ENCODE results near the gene HINFP.
"Not testable (repeated sequence)": the region's sequence is repeated elsewhere in the genome, so short reads cannot be mapped to it uniquely, and the experiment has no call there.

HINFP gene

DNA sequence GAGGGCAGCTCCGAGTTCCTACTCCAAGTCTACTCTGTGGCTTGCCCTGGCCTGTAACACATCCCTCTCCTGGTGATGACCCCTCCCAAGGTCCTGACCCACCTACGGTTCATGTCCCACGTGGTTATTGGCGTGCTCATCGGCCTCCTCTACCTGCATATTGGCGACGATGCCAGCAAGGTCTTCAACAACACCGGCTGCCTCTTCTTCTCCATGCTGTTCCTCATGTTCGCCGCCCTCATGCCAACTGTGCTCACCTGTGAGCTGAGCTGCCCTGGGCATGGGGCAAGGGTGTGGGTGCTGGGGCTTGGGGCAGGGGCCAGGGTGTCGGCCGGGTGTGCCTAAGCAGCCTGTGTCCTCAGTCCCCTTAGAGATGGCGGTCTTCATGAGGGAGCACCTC, 37.1 kb downstream of the HINFP start:
- DNase-seq = no peak

DNA sequence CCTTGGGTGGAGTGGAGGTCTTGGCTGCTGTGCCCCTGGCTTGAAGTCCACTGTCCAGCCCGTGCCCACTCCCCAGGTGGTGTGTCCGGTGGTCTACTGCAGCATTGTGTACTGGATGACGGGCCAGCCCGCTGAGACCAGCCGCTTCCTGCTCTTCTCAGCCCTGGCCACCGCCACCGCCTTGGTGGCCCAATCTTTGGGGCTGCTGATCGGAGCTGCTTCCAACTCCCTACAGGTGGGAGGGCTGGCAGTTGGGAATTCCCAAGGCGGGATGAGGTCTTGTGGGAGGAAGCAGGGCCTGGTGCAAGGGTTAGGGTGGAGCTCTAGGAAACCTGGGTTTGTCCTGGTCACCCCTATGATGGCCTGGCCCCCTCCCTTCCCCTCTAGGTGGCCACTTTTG, 38.8 kb downstream of the HINFP start:
- no peak for DNase-seq

DNA sequence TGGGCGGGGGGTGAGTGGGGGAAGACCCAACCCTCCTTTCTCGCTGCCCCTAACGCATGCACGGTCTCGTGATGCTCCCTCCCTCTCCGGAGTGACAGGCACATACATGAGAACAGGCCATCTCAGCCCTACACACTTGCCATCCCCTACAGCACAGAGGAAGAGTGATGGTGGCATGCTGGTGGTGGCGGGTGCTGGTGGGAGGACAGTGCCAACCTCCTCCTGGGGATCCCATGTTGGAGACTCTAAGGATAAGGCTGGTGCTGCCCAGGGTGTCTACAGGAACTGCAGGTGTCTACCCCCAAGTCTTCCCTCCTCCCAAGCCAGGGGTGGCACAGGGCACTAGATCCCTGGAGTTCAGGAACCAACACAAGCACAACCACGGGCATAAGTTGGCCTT, 40.5 kb downstream of the HINFP start:
- no peak for DNase-seq

DNA sequence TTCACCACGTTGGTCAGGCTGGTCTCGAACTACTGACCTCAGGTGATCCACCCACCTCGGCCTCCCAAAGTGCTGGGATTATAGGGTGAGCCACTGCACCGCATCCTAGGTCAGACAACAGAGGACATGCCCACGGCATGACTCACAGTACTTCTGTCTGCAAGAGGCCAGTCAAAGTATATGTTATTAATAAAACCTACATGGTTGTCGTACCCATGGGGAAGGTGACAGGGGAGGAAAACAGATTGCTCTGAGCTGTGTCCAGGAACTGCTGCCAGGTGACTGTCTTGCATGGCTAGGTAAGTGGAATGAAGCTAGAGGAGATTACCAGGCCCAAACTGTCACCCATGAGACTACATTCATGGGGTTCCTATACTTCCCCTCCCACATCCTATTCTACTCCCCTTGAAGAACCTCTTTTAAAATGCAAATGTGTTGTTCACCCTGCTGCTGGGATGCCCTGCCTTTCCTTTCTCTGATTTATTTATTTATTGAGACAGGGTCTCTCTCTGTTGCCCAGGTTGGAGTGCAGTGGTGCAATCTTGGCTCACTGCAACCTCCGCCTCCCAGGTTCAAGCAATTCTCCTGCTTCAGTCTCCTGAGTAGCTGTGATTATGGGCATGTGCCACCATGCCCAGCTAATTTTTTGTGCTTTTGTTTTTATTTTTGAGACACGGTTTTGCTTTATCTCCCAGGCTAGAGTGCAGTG, 45.1 kb downstream of the HINFP start:
- DNase-seq = no peak

DNA sequence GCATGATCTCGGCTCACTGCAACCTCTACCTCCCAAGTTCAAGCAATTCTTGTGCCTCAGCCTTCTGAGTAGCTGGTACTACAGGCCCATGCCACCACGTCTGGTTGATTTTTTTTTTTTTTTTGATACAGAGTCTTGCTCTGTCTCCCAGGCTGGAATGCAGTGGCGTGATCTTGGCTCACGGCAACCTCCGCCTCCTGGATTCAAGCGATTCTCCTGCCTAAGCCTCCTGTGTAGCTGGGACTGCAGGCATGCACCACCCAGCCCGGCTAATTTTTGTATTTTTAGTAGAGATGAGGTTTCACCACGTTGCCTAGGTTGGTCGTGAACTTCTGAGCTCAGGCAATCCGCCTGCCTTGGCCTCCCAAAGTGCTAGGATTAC, 45.7 kb downstream of the HINFP start:
- DNase-seq = not testable (repeated sequence)

DNA sequence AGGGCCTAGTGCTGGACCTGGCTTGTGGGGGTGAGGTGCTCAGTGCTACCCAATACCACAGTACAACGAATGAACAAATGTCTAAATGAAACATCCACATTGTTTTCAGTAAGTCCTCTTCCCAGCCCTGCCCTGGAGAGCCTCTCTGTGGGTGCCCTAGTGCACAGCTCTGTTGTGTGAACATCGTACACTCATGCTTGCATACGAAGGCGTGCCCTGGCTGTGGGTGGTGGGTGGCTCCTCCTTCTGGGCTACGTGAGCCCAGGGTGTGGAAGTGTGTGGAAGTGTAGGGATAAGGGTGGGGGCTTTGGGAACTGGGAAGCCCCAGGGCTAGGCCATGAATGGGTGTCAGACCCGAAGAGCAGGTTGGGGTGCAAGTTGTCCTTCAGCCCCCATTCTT, 46.6 kb downstream of the HINFP start:
- no peak for DNase-seq

DNA sequence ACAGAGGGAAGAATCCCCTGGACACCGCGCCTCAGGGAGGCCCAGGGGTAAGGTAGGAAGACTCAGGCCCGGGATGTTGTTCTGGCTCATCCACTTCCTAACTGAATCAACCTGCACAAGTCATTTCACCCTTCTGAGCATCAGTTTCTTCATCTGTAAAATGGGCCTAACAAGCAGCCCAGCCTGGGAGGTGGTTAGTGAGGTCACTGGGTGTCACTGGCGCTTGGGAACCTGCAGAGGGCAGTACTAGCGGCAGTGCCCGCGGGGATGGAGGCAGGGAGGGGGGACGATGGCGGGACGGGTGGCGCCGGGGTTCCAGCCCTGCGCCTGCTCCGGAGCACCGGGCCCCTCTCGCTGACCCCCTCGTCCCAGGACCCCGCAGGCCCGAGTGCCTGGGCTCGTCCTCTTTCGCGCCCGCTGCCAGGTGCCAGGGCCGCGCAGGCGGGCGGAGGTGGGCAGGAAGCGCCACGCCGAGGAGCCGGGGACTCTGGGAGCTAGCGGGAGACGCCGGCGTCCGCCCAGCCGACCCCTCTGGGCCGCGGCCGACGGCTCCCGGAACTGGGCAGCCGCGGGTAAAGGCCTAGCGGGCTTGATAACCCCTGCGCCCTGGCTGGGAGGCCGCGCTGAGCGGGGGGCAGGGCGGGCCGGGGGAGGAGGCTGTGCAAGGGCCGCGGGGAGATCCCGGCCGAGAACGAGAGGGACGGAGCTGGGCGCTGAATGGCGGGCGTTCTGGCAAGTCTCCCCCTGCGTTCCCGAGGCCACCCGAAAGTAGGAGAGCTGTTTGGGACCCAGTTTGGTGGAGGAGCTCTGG, 47.3 kb downstream of the HINFP start, which contains the start of gene NLRX1:
NLRX1 (plus strand) TSS at position 255 of the 811 bp plus-strand sequence. CDS start 2,679 bp downstream, outside the sequence.
- peak; percentile 61 for DNase-seq

DNA sequence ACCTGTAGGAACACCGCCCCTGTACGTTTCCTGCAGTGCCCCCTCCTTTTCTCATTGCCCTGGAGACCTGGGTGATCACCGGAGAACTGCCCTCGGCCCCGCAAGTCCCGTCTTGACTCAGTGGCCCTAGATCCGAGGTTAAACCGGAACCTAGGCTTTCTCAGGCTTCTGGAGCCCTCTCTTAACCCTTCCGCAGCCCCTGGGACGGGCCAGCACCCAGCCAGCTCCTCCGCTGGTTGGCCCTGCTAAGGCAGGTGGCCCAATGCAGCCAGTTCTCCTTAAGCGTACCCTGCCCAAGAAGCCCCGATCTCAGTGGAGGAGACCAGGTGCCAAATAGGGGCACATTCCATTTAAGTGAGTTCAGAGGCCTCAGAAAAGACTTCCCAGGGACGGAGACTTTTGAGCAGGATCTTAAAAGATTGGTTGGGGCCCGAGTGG, 47.9 kb downstream of the HINFP start:
- no peak for DNase-seq

DNA sequence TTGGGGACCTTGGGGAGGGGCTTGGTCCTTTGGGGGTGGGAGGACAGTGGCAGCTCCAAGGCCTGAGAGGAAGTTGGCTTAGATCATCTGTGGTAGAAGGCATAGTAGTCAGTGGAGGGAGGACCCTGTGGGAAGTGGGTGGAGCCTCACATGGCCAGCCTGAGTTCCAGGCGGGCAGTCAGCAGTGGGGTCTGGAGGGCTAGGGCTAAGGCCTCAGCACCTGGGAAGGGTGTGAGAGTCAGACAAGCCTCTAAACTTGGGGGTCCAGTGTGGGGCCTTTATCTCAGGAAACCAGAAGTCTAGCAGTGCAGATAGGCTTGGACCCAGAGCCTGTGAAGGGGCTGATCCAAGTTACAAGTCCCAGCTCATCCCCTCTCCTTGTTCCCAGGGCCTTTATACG, 51.1 kb downstream of the HINFP start:
- DNase-seq = no peak

DNA sequence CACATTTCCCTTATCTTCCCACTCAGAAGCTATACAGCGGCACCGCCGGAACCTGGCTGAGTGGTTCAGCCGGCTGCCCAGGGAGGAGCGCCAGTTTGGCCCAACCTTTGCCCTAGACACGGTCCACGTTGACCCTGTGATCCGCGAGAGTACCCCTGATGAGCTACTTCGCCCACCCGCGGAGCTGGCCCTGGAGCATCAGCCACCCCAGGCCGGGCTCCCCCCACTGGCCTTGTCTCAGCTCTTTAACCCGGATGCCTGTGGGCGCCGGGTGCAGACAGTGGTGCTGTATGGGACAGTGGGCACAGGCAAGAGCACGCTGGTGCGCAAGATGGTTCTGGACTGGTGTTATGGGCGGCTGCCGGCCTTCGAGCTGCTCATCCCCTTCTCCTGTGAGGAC, 52.1 kb downstream of the HINFP start:
- DNase-seq = no peak

DNA sequence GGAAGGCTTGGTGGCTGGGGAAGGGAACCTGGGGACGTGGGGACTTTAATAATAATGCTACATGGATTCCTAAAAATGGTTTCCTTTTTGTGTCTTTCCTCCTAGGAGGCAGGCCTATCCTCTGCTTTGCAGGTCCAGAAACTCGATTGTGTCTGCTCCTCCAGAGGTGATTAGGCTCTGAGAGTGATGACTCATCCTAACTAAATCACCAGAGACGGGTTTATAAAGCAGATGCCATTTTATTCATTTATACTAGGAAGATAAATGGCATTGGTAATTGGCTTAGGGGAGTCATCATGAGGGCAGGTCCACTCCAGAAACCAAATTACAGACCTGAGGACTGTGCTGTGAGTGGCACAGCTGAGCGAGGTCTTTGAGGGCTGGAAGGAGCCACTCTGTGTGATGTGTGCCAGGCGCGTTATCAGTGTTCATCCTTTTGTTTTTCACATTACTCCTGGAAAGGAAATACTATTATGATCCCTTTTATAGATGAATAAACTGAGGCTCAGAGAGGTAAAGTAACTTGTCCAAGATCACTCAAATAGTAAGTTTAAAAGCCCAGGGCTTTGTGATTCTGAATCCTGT, 54.2 kb downstream of the HINFP start:
- no peak for DNase-seq

DNA sequence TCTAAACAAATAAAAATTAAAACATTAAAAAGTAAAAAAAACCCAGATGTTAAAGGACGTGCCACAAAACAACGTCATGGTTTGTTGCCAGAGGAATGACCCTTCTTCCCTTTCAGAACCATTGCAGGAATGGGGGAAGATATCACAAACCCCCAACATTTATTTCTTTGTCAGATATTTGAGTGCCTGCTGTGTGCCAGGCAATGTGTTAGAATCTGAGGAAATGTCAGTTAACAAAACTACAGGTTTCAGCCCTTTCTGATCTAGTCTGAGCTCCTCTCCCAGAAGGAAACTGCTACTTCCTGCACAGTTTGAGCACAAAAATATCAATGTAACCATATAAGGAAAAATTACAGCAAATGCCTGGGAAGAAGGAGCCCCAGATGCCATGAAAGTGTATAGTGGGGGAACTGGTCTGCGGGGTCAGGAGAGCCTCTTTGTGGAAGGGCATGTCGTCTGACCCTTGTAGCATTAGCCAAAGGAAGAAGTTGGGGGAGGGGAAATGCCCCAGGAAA, 56.8 kb downstream of the HINFP start:
- DNase-seq = no peak

DNA sequence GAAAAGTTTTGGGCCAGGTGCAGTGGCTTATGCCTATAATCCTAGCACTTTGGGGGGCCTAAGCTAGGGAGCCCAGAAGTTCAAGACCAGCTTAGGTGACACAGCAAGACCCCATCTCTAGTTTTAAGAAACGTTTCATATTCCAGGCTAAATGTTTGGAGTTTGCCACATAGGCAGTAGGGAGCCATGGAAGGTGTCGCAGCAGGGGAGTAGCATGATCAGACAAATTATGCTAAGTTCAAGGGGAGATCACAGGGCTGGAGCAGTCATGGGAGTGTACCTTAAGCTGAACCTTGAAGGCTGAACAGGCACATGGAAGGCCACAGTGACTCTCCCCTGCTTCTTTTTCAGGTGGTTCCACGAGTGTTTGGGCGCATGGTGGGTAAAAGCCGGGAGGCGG, 58.0 kb downstream of the HINFP start:
- no peak for DNase-seq

DNA sequence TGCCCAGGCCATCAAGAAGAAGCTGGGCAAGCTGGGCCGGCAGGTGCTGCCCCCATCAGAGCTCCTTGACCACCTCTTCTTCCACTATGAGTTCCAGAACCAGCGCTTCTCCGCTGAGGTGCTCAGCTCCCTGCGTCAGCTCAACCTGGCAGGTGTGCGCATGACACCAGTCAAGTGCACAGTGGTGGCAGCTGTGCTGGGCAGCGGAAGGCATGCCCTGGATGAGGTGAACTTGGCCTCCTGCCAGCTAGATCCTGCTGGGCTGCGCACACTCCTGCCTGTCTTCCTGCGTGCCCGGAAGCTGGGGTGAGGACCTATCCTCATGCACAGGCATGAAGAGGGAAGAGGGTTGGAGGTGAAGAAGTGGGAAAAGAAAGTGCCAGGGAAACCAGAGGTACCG, 58.6 kb downstream of the HINFP start:
- no peak for DNase-seq

DNA sequence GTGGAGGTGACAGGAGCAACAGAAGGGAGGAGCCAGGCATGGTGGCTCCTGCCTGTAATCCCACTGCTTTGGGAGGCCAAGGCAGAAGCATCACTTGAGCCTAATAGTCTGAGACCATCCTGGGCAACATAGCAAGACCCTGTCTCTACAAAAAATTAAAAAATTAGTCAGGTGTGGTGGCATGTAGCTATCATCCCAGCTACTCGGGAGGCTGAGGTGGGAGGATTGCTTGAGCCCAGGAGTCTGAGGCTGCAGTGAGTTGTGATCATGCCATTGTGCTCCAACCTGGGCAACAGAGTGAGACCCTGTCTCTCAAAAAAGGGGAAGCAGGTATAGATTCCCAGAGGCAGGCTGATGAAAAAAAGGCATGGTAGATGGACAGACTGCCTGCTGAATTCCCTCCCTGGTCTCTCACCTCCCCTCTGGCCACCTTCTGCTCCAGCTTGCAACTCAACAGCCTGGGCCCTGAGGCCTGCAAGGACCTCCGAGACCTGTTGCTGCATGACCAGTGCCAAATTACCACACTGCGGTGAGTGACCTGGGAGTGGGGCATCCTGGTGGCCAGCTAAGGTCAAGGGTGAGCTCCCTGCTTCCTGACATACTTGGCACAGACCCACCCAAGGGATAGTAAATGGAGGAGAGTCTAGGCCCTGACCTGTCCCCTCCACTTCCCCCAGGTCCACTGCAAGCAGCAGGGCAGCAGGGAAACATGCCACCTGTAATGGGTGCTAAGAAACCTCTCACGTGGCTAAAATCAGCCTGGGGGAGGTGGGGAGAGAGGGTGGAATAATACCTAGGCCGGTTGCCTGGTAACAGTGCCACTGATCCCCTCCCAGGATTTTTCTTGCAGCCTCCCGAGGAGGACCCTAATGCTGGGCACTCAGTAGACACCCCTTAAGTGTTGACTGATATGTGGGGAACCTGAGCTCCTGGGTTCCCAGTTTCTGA, 59.6 kb downstream of the HINFP start:
- no peak for DNase-seq

DNA sequence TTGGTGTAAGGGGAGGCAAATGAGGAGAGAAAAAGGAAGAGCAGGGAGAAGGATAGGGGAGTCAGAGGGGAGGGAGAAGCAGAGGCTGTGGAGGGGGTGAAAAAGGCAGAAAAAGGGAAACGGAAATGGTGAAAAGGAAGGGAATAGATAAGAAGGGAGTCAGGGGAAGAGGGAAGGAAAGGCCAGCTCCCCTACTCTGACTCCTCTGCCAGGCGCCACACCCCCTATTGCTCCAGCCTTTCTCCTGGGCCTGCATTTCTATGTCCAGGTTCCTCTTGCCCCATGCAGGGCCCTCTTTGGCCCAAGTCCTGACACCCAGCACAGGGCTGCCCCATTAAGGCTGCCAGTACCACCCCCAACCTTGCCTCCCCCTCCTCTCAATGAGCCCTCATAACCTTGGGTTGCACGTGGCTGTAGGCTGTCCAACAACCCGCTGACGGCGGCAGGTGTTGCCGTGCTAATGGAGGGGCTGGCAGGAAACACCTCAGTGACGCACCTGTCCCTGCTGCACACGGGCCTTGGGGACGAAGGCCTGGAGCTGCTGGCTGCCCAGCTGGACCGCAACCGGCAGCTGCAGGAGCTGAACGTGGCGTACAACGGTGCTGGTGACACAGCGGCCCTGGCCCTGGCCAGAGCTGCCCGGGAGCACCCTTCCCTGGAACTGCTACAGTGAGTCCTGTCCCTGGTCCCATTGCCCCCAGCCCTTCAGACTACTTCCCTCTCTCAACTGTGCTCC, 60.5 kb downstream of the HINFP start:
- DNase-seq = no peak

DNA sequence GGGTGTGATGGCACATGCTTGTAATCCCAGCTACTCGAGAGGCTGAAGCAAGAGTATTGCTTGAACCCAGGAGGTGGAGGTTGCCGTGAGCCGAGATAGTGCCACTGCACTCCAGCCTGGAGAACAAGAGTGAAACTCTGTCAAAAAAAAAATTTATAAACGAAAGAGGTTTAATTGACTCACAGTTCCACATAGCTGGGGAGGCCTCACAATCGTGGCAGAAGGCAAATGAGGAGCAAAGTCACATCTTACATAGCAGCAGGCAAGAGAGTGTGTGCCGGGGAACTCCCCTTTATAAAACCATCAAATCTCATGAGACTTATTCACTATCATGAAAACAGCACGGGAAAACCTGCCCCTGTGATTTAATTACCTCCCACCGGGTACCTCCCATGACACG, 63.0 kb downstream of the HINFP start:
- DNase-seq = not testable (repeated sequence)

Data from effector CD8-positive, alpha-beta T cell (primary cell).